GM12864 (cell line): ENCODE measurements around the gene TXK.

Source experiments
- DNase-seq: peaks from one replicate; pipeline ENCODE4 v3.0.0-alpha.2; 2011; ENCODE audit warnings: low read depth
- H3K4me3 ChIP-seq: 2 replicates; pipeline ENCODE4 v1.5.1; 2011; ENCODE audit warnings: mild to moderate bottlenecking, low read depth, low read length, control low read depth
- CTCF ChIP-seq: IDR thresholded peaks from 2 replicates; pipeline ENCODE4 v1.5.1; 2011; ENCODE audit warnings: low read depth, mild to moderate bottlenecking, moderate library complexity, low read length, control low read depth, inconsistent platforms; ENCODE audit errors: missing control alignments

Gene TXK

GRCh38 chr4:48134081-48134480 lies at the start of gene TXK:
TXK (minus strand) TSS chr4:48134250; CDS start chr4:48134170, 80 bp downstream.
- no peak for TF ChIP-seq CTCF
- no peak within 1 kb of the TSS for H3K4me3 ChIP-seq

GRCh38 chr4:48180234-48180633 lies 46.2 kb upstream of the TXK start:
- H3K4me3 ChIP-seq, result no peak overlapping the region
- DNase-seq, result no peak
- TF ChIP-seq CTCF, result no peak

More at GRCh38 chr4:48134081-48134480, at the start of gene TXK:
- DNase-seq, result no peak

- no peak overlapping the region for H3K4me3 ChIP-seq
- DNase-seq, result no peak
- TF ChIP-seq CTCF, result no peak
Observed at GRCh38 chr4:48178931-48179330, 44.9 kb upstream of the TXK start.

- no peak for DNase-seq
Observed at GRCh38 chr4:48175806-48176205, 41.8 kb upstream of the TXK start.

GRCh38 chr4:48175328-48175727 lies 41.3 kb upstream of the TXK start:
- no peak for TF ChIP-seq CTCF
- H3K4me3 ChIP-seq, result no peak overlapping the region
- no peak for DNase-seq

More at GRCh38 chr4:48175806-48176205, 41.8 kb upstream of the TXK start:
- no peak for TF ChIP-seq CTCF
- H3K4me3 ChIP-seq, result no peak overlapping the region

DNA sequence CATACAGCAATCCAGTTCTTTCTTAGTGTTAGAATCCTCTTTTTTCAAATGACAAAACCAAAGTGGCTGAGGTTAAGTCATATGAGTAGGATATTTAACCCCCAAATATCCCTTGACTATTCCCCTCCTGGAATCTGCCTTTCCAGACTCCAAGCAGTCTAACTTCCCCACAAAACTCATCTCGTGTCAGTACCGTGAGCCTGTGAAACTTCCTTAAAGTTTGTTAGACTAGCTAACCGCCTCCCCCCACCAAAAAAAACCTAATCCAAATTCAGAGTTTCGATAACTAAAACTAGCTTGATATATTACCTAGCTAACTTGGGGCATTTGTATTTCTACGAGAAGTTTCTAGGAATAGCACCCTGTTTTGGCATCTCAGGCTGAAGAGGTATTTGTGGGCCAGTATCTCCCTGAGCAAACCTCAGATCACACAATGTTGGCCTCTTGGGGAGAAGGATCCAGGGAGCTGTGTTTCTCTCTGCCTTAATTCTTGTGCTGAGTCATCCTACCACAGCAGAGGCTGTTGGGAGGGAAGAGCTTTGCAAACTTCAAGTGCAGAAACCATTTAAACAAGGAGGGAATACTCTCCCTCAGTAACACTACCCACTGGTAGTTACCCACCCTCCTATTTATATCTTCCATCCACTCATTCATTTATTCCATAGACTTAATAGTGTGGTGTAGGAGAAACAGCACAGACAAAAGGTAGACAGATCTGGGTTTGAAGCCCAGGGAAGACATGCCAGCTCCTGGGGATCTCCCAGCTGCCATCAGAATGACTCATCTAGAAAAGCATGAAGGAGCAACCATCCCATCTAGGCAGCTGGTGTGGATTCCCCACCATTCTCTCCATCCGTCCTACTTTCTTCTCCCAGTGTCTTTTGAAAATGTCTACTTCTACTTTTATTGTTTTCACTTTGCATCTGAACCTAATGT lies 39.3 kb upstream of the TXK start:
- DNase-seq, result no peak
- H3K4me3 ChIP-seq, result no peak overlapping the region
- no peak for TF ChIP-seq CTCF

DNA sequence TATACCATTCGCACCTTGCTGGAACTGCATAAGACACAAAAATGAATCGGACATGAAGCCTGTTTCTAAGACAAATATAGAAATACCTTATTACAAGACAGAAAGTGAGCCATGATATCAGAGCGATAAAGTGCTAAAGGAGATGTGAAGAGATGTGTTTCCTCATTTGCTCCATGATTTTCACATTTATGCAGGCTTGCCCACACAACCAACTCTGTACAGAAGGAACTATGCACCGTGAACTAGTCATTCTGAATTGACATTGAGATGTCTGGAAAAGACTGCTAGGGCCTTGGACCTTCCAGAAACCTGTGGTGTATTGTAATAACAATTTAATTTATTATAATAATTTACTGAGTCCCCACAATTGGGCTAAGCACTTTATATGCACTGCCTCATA lies 38.6 kb upstream of the TXK start:
- TF ChIP-seq CTCF, result no peak
- no peak for DNase-seq
- no peak overlapping the region for H3K4me3 ChIP-seq
